Neutrophil (primary cell): ENCODE data around the gene TSPAN18.

Experiments used
- H3K27ac ChIP-seq: fragments of 200-600 bp; sonication (generic); 2 replicates; pipeline ENCODE4 v1.5.1; 2016; ENCODE audit warnings: mild to moderate bottlenecking, moderate library complexity
- H3K27me3 ChIP-seq: fragments of 200-600 bp; sonication (generic); 2 replicates; pipeline ENCODE4 v1.6.0; 2016; ENCODE audit warnings: mild to moderate bottlenecking
- H3K36me3 ChIP-seq: fragments of 200-600 bp; sonication (generic); 2 replicates; pipeline ENCODE4 v1.5.1; 2017
- H3K4me1 ChIP-seq, 2 experiments: fragments of 200-600 bp in 1 of 2; sonication (generic) in 1 of 2; 1 replicate in 1 of 2; 2 replicates in 1 of 2; pipeline versions ENCODE4 v1.5.1 to v1.6.1; 2013 to 2016; ENCODE audit warnings: low read depth in 1 of 2, low read length in 1 of 2, mild to moderate bottlenecking in 1 of 2, moderate library complexity in 1 of 2; ENCODE audit not compliant: control insufficient read depth in 1 of 2, insufficient read depth in 1 of 2
- H3K4me3 ChIP-seq, 2 experiments: fragments of 200-600 bp in 1 of 2; sonication (generic) in 1 of 2; 1 replicate in 1 of 2; 2 replicates in 1 of 2; pipeline ENCODE4 v1.5.1; 2013 to 2016; ENCODE audit warnings: low read depth in 1 of 2, low read length in 1 of 2, mild to moderate bottlenecking in 1 of 2, moderate library complexity in 1 of 2
- H3K9me3 ChIP-seq: fragments of 200-600 bp; sonication (generic); 2 replicates; pipeline ENCODE4 v1.5.1; 2016
- CTCF ChIP-seq: fragments of 200-600 bp; sonication (generic); IDR thresholded peaks from 2 replicates; pipeline ENCODE4 v1.5.1; 2016; ENCODE audit warnings: antibody characterized with exemption

TSPAN18 gene

GRCh38 chr11:44904261-44905020, 177.7 kb downstream of the TSPAN18 start:
- Histone ChIP-seq H3K27ac (no peak overlapping the region), H3K4me3 (no peak overlapping the region), H3K27me3 (no peaks in the 10 kb centered on the region), H3K36me3 (no peaks in the 10 kb centered on the region), H3K9me3 (no peaks in the 10 kb centered on the region), H3K4me1 (no peaks in the 10 kb centered on the region)
- TF ChIP-seq CTCF, result no peak

- Histone ChIP-seq H3K27me3 (no peaks in the 10 kb centered on the region), H3K36me3 (no peaks in the 10 kb centered on the region), H3K4me3 (no peak overlapping the region), H3K4me1 (no peaks in the 10 kb centered on the region), H3K27ac (no peak overlapping the region), H3K9me3 (no peaks in the 10 kb centered on the region)
- no peak for TF ChIP-seq CTCF
Measured at GRCh38 chr11:44905131-44905866, 178.5 kb downstream of the TSPAN18 start.

GRCh38 chr11:44906649-44907048, 179.9 kb downstream of the TSPAN18 start:
- Histone ChIP-seq H3K27ac (no peak overlapping the region), H3K9me3 (no peaks in the 10 kb centered on the region)

GRCh38 chr11:44909557-44909956, 182.8 kb downstream of the TSPAN18 start:
- Histone ChIP-seq H3K36me3 (no peaks in the 10 kb centered on the region), H3K27ac (no peak overlapping the region), H3K27me3 (no peaks in the 10 kb centered on the region), H3K9me3 (no peaks in the 10 kb centered on the region), H3K4me3 (no peak overlapping the region), H3K4me1 (no peaks in the 10 kb centered on the region)
- no peak for TF ChIP-seq CTCF

More at GRCh38 chr11:44906649-44907048, 179.9 kb downstream of the TSPAN18 start:
- Histone ChIP-seq H3K27me3 (no peaks in the 10 kb centered on the region), H3K4me3 (no peak overlapping the region), H3K36me3 (no peaks in the 10 kb centered on the region), H3K4me1 (no peaks in the 10 kb centered on the region)
- no peak for TF ChIP-seq CTCF

- H3K27me3 ChIP-seq, result peaks cover under 1% of the 10 kb centered on the region
Measured at GRCh38 chr11:44910591-44910990, 183.8 kb downstream of the TSPAN18 start.

More at GRCh38 chr11:44910591-44910990, 183.8 kb downstream of the TSPAN18 start:
- Histone ChIP-seq H3K27ac (no peak overlapping the region), H3K4me1 (peaks cover 0 to 1% of the 10 kb centered on the region in 2 experiments), H3K36me3 (no peaks in the 10 kb centered on the region), H3K9me3 (no peaks in the 10 kb centered on the region), H3K4me3 (no peak overlapping the region)
- TF ChIP-seq CTCF, result no peak
